Measurements from ENCODE around the gene TOMM6.

Gene TOMM6

GRCh38 chr6:41787219-41787917 lies at the start of gene TOMM6:
TOMM6 (plus strand) TSS chr6:41787694; CDS start chr6:41787698, 4 bp downstream.
- Histone ChIP-seq H3K9me3 (ENCODE audit: control insufficient read depth in 1 of 2, low read length in 2 of 2) (no peaks in the 10 kb centered on the region), H3K27me3 (ENCODE audit: low read depth, low read length) (no peaks in the 10 kb centered on the region), H3K36me3 (ENCODE audit: control insufficient read depth in 1 of 2, insufficient read depth in 2 of 2, low read length in 2 of 2) (peaks cover 31 to 32% of the 10 kb centered on the region in 2 donors), H3K4me1 (ENCODE audit: control insufficient read depth in 1 of 2, insufficient read depth in 2 of 2, low read length in 2 of 2) (peaks cover 16 to 26% of the 10 kb centered on the region in 2 donors), H3K4me3 (ENCODE audit: low read depth in 1 of 2, low read length in 2 of 2) (peak within 1 kb of the TSS; percentile 96 to 97), H3K27ac (ENCODE audit: low read length) (peak within 1 kb of the TSS; percentile 98)

GRCh38 chr6:41739041-41739440 lies 48.5 kb upstream of the TOMM6 start:
- H3K9me3 ChIP-seq (ENCODE audit: control insufficient read depth in 1 of 2, low read length in 2 of 2), result no peaks in the 10 kb centered on the region
- H3K27me3 ChIP-seq (ENCODE audit: low read depth, low read length), result no peaks in the 10 kb centered on the region
- no peaks in the 10 kb centered on the region for H3K36me3 ChIP-seq (ENCODE audit: control insufficient read depth in 1 of 2, insufficient read depth in 2 of 2, low read length in 2 of 2)
- H3K27ac ChIP-seq (ENCODE audit: low read length), result no peak overlapping the region
- no peak overlapping the region for H3K4me3 ChIP-seq (ENCODE audit: low read depth in 1 of 2, low read length in 2 of 2)
- peaks cover 4 to 6% of the 10 kb centered on the region in 2 donors for H3K4me1 ChIP-seq (ENCODE audit: control insufficient read depth in 1 of 2, insufficient read depth in 2 of 2, low read length in 2 of 2)

- no peaks in the 10 kb centered on the region for H3K9me3 ChIP-seq (ENCODE audit: control insufficient read depth in 1 of 2, low read length in 2 of 2)
- no peak overlapping the region for H3K27ac ChIP-seq (ENCODE audit: low read length)
- no peaks in the 10 kb centered on the region for H3K36me3 ChIP-seq (ENCODE audit: control insufficient read depth in 1 of 2, insufficient read depth in 2 of 2, low read length in 2 of 2)
- no peaks in the 10 kb centered on the region for H3K27me3 ChIP-seq (ENCODE audit: low read depth, low read length)
- H3K4me1 ChIP-seq (ENCODE audit: control insufficient read depth in 1 of 2, insufficient read depth in 2 of 2, low read length in 2 of 2), result peaks cover 4 to 5% of the 10 kb centered on the region in 2 donors
- no peak overlapping the region for H3K4me3 ChIP-seq (ENCODE audit: low read depth in 1 of 2, low read length in 2 of 2)
Measured at GRCh38 chr6:41740366-41741162, 46.9 kb upstream of the TOMM6 start.

GRCh38 chr6:41741625-41742490 lies 45.6 kb upstream of the TOMM6 start:
- Histone ChIP-seq H3K27ac (ENCODE audit: low read length) (no peak overlapping the region), H3K4me3 (ENCODE audit: low read depth in 1 of 2, low read length in 2 of 2) (no peak overlapping the region), H3K27me3 (ENCODE audit: low read depth, low read length) (no peaks in the 10 kb centered on the region), H3K9me3 (ENCODE audit: control insufficient read depth in 1 of 2, low read length in 2 of 2) (no peaks in the 10 kb centered on the region), H3K36me3 (ENCODE audit: control insufficient read depth in 1 of 2, insufficient read depth in 2 of 2, low read length in 2 of 2) (no peaks in the 10 kb centered on the region), H3K4me1 (ENCODE audit: control insufficient read depth in 1 of 2, insufficient read depth in 2 of 2, low read length in 2 of 2) (no peaks in the 10 kb centered on the region)

- Histone ChIP-seq H3K36me3 (ENCODE audit: control insufficient read depth in 1 of 2, insufficient read depth in 2 of 2, low read length in 2 of 2) (no peaks in the 10 kb centered on the region), H3K4me1 (ENCODE audit: control insufficient read depth in 1 of 2, insufficient read depth in 2 of 2, low read length in 2 of 2) (no peaks in the 10 kb centered on the region), H3K4me3 (ENCODE audit: low read depth in 1 of 2, low read length in 2 of 2) (no peak overlapping the region), H3K27me3 (ENCODE audit: low read depth, low read length) (no peaks in the 10 kb centered on the region), H3K27ac (ENCODE audit: low read length) (no peak overlapping the region), H3K9me3 (ENCODE audit: control insufficient read depth in 1 of 2, low read length in 2 of 2) (no peaks in the 10 kb centered on the region)
Measured at GRCh38 chr6:41743406-41744235, 43.9 kb upstream of the TOMM6 start.

- no peaks in the 10 kb centered on the region for H3K36me3 ChIP-seq (ENCODE audit: control insufficient read depth in 1 of 2, insufficient read depth in 2 of 2, low read length in 2 of 2)
- no peaks in the 10 kb centered on the region for H3K9me3 ChIP-seq (ENCODE audit: control insufficient read depth in 1 of 2, low read length in 2 of 2)
- H3K4me3 ChIP-seq (ENCODE audit: low read depth in 1 of 2, low read length in 2 of 2), result no peak overlapping the region
- H3K4me1 ChIP-seq (ENCODE audit: control insufficient read depth in 1 of 2, insufficient read depth in 2 of 2, low read length in 2 of 2), result no peaks in the 10 kb centered on the region
- H3K27ac ChIP-seq (ENCODE audit: low read length), result no peak overlapping the region
- H3K27me3 ChIP-seq (ENCODE audit: low read depth, low read length), result no peaks in the 10 kb centered on the region
Measured at GRCh38 chr6:41744236-41744787, 43.2 kb upstream of the TOMM6 start.

- Histone ChIP-seq H3K4me1 (ENCODE audit: control insufficient read depth in 1 of 2, insufficient read depth in 2 of 2, low read length in 2 of 2) (no peaks in the 10 kb centered on the region), H3K4me3 (ENCODE audit: low read depth in 1 of 2, low read length in 2 of 2) (no peak overlapping the region), H3K36me3 (ENCODE audit: control insufficient read depth in 1 of 2, insufficient read depth in 2 of 2, low read length in 2 of 2) (no peaks in the 10 kb centered on the region), H3K27ac (ENCODE audit: low read length) (no peak overlapping the region), H3K9me3 (ENCODE audit: control insufficient read depth in 1 of 2, low read length in 2 of 2) (no peaks in the 10 kb centered on the region), H3K27me3 (ENCODE audit: low read depth, low read length) (no peaks in the 10 kb centered on the region)
Measured at GRCh38 chr6:41746107-41746506, 41.4 kb upstream of the TOMM6 start.

GRCh38 chr6:41747256-41748101 lies 40.0 kb upstream of the TOMM6 start, which contains the start of gene PGC:
PGC (minus strand) TSS chr6:41747397; CDS start chr6:41747334, 63 bp downstream.
- Histone ChIP-seq H3K27ac (ENCODE audit: low read length) (no peak within 1 kb of the TSS), H3K4me1 (ENCODE audit: control insufficient read depth in 1 of 2, insufficient read depth in 2 of 2, low read length in 2 of 2) (no peaks in the 10 kb centered on the region), H3K36me3 (ENCODE audit: control insufficient read depth in 1 of 2, insufficient read depth in 2 of 2, low read length in 2 of 2) (no peaks in the 10 kb centered on the region), H3K27me3 (ENCODE audit: low read depth, low read length) (no peaks in the 10 kb centered on the region), H3K9me3 (ENCODE audit: control insufficient read depth in 1 of 2, low read length in 2 of 2) (no peaks in the 10 kb centered on the region), H3K4me3 (ENCODE audit: low read depth in 1 of 2, low read length in 2 of 2) (no peak within 1 kb of the TSS)

- Histone ChIP-seq H3K27me3 (ENCODE audit: low read depth, low read length) (no peaks in the 10 kb centered on the region), H3K36me3 (ENCODE audit: control insufficient read depth in 1 of 2, insufficient read depth in 2 of 2, low read length in 2 of 2) (no peaks in the 10 kb centered on the region), H3K4me1 (ENCODE audit: control insufficient read depth in 1 of 2, insufficient read depth in 2 of 2, low read length in 2 of 2) (no peaks in the 10 kb centered on the region), H3K9me3 (ENCODE audit: control insufficient read depth in 1 of 2, low read length in 2 of 2) (no peaks in the 10 kb centered on the region), H3K4me3 (ENCODE audit: low read depth in 1 of 2, low read length in 2 of 2) (no peak overlapping the region), H3K27ac (ENCODE audit: low read length) (no peak overlapping the region)
Measured at GRCh38 chr6:41748102-41748477, 39.4 kb upstream of the TOMM6 start.

GRCh38 chr6:41748542-41748941 lies 39.0 kb upstream of the TOMM6 start:
- H3K27ac ChIP-seq (ENCODE audit: low read length), result no peak overlapping the region
- H3K9me3 ChIP-seq (ENCODE audit: control insufficient read depth in 1 of 2, low read length in 2 of 2), result no peaks in the 10 kb centered on the region
- H3K27me3 ChIP-seq (ENCODE audit: low read depth, low read length), result no peaks in the 10 kb centered on the region
- H3K4me3 ChIP-seq (ENCODE audit: low read depth in 1 of 2, low read length in 2 of 2), result no peak overlapping the region
- H3K36me3 ChIP-seq (ENCODE audit: control insufficient read depth in 1 of 2, insufficient read depth in 2 of 2, low read length in 2 of 2), result no peaks in the 10 kb centered on the region
- no peaks in the 10 kb centered on the region for H3K4me1 ChIP-seq (ENCODE audit: control insufficient read depth in 1 of 2, insufficient read depth in 2 of 2, low read length in 2 of 2)
